Endometrial microvascular endothelial cells (primary cell): ENCODE results near the gene P2RY14. TPM values are rescaled to one million over a fixed set of nuclear protein-coding genes. Genes with fewer than 3 reads are reported as not detected.

ENCODE experiments used
- in situ Hi-C: cut with HindIII; loops from 2 replicates; pipeline ENCODE4 v1.10.0; 2017; ENCODE audit warnings: low sequenced_read_pairs, low pct_unique_long_range_greater_than_20kb; ENCODE audit errors: inconsistent ontology term
- total RNA-seq: library from RNA; depleted of rRNA; stranded (reverse); fragments of >200 nt; gene quantifications from one replicate; pipeline ENCODE4 v1.2.3, GENCODE V29; 2015; ENCODE audit errors: inconsistent ontology term

P2RY14 gene
- total RNA-seq, 1 donor from 2014 or later, result not detected

- in situ Hi-C loops, result no loop called here
Observed at GRCh38 chr3:151168269-151169094, 109.9 kb downstream of the P2RY14 start.

DNA sequence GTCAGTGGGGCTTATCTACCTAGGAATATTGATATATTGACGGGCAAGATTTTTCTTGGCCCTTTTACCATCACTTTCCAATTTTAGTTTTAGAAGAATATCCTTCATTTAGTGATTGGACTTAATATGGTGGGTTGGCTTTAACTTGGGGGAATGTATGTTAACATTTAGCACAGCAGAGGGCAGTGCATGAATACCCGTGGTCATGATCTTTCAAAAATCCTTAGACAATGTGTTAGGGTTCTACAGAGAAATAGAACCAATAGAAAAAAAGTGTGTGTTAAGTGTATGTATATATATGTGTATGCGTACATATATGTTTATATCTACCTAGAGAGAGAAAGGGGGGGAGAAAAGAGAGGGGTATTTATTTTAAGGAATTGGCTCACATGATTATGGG, 112.2 kb downstream of the P2RY14 start:
- in situ Hi-C loops, result no loop called here

- in situ Hi-C loops, result no loop called here
Observed at GRCh38 chr3:151165226-151165625, 113.1 kb downstream of the P2RY14 start.

Other genes with a start within 250 kb of the P2RY14 start
- gene MED12L, start 192.9 kb downstream of the P2RY14 start, total RNA-seq, result not detected
- not detected for gene GPR171, start 75.3 kb downstream of the P2RY14 start, total RNA-seq
- gene GPR87, start 38.3 kb upstream of the P2RY14 start, total RNA-seq, result not detected
- not detected for gene P2RY13, start 51.0 kb upstream of the P2RY14 start, total RNA-seq
- gene P2RY12, start 106.2 kb upstream of the P2RY14 start, total RNA-seq, result not detected
- not detected for gene IGSF10, start 182.5 kb upstream of the P2RY14 start, total RNA-seq